Stimulated activated CD4-positive, alpha-beta T cell treated with anti-CD3 and anti-CD28 coated beads, TNF-alpha, amount 100 ng/mL, for 4 hours (primary cell): ENCODE measurements around the gene OPCML.

Experiments
- DNase-seq, 3 experiments: peaks; one replicate each; pipeline ENCODE4 v3.0.0-alpha.2; 2020; ENCODE audit warnings: low read depth in 3 of 3

The OPCML gene

DNA sequence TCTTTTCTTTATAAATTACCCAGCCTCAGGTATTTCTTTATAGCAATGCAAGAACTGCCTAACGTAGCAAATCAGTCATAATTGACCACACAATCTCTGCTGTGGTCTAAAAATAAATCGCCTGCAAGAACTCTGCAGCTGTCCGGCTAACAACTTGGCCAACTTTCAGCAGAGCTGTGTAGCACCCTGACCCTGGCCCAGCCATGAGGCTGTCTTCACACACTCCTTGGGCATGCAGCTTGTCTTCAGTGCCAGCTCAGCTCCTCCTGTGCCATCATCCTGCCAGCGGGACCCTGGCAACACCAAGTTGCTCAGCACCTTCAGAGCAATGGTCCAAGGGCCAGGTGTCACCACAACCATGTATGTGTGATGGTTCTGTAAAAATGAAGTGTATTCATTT, 355.6 kb downstream of the OPCML start:
- no peak for DNase-seq

GRCh38 chr11:133175103-133175502, 357.2 kb downstream of the OPCML start:
- DNase-seq: no peak

- DNase-seq: no peak
Observed at GRCh38 chr11:133173810-133174412, 358.4 kb downstream of the OPCML start.

- DNase-seq: no peak
Observed at GRCh38 chr11:133172349-133172748, 360.0 kb downstream of the OPCML start.

DNA sequence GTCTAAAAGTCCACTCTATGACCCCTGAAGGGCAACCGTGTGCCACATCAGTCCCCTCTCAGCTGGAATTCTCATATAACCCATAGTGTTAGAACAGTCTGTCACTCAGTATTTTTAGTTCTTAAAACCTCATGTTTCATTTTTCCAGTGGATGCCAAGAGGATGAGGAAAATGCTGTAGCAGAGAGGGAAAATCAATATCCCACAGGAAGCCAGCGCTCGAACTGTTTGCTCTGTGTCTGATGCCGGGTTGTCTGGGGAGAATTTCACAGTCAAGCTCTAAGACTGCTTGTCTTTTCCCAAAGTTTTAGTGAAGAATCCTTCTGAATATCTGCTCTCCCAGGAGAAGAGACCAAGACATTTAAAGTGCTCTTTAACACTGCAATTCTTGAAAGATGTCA, 360.9 kb downstream of the OPCML start:
- DNase-seq: no peak

DNA sequence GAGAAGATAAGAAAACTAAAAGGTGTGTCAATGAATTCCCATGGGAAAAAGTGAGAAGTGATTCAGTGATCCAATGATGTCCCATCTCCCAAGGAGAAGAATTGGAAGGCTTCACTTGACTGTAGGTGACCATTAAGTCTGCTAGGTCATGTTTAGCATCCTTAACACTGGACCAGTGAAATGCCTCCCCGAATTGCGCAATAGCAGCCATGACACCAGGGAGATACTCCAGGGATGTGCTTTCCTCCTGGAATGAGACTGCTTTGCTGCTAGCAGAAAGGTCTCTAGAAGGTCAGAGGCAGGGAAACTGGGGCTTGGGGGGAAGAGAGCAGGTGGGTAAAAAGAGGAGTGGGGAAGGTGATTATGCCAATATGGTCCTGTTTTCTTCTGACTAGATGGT, 364.3 kb downstream of the OPCML start:
- no peak for DNase-seq

- DNase-seq: no peak
Observed at GRCh38 chr11:133166662-133167061, 365.6 kb downstream of the OPCML start.

- DNase-seq: no peak
Observed at GRCh38 chr11:133164986-133165385, 367.3 kb downstream of the OPCML start.

DNA sequence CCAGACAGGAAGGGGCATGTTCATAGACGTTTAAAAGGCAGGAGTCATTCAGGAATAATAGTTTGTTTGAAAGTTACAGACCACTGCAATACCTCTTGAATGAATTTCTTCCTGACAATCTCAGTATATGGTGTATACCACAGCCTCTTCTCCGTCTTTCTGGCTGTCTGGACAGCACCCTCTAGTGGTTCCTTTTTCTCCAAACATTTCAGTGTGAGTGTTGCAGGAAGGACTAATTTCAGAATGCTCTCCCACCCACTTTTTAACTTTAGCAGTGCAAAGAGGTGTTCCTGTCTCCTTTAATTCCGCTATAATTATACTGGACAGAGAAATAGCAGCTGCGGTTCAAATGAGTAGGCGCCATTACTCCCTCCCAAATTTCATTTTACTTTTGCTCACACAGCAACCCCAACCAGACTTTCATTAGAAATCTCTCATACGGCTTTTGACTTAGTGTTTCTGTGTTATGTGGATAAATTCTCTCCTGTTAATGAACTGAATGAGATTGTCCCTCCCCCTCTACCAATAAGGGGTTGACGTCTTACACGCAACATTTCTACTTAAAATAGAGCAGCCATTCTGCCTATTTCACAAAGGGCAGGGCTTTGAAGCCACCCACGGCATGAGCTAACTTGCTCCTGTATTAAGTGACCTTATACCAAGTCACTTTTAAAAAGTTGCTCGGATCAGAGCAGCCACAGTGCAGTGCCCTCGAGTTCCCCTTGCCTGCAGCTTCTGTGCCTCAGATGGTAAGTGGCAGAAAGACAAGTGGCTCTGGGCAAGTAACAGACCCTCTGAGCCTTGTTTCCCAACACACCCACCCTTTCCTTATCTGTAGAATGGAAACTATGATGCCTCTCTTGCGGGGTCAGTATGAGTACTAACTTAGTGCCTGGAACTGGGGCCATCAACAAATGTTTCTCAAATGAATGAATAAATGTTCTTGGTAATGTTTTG, 368.6 kb downstream of the OPCML start:
- DNase-seq: no peak

- DNase-seq: no peak
Observed at GRCh38 chr11:133162227-133162626, 370.1 kb downstream of the OPCML start.

DNA sequence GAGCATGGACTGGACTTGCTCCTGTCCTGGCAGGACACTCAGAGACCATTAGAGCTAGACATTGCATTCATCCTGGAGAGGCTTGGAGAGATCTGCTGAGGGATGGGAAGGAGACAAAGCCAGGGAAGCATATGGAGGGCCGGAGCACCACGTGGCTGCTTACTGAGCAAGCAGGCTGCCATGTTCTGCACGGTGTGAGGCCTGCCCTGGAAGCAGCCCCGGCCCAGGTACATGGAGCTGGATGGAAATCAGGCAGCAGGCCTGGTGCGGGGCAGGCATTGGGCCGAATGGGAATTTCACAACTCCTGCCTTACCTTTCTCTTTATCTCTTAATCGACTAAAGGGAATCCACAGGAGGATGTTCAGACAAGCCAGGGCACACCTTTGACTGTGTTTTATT, 371.5 kb downstream of the OPCML start:
- no peak for DNase-seq

- no peak for DNase-seq
Observed at GRCh38 chr11:133156986-133157745, 375.1 kb downstream of the OPCML start.

DNA sequence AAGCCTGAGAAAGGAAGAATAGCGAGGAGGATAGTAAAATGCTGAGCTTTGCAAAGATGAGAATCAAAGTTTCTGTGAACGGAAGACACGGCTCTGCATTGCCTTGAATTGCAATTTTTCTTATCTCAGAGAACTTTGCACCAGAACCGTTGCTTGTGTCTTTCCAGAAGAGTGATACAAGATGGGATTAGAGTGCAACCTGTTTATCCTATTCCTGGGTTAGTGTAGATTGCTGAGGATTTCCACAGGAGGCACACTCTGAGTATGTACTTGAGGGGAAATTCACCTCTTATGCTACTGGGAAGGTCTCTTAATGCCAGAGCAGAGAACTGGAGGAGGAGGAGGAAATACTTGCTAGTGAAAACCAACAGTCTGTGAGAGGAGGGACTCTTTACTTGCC, 377.5 kb downstream of the OPCML start:
- no peak for DNase-seq

- no peak for DNase-seq
Observed at GRCh38 chr11:133154076-133154475, 378.2 kb downstream of the OPCML start.

DNA sequence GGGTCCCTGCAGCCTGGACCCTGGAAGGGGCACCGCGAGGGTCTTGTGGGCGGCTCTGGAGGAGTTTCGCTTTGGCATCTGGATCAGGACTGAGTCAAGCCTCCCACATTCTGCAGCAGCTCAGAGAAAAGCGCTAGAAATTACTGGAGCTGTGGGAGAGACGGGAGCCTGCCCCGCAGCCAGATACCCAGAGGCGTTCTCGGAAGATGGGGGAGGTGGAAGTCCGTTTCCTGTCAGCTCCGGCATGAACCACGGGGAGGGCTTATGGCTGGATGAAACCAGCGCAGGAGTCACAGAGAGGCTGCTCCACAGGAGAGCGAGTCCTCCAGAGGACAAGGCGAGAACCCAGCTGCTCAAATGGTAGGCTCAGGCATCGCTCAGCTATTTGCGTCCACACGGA, 379.3 kb downstream of the OPCML start:
- DNase-seq: no peak

DNA sequence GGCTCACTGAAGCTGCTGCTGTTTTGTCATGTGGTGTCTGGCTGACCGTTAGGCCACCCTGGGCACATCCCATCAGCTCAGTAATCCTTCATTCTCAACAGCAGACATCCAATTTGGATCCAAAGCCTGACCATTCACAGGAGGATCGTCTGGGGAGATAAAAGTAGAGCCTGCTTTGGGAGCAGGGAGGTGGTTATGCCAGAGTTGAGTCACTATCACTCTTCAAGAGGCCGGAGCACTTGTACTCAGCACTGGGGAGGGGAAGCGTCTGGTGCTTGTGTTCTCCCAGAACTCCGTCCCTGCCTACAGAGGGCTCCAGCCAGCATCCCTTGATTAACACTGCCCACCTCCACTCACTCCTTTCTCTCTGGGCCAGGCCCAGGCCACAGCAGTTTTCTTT, 382.6 kb downstream of the OPCML start:
- DNase-seq: no peak

- no peak for DNase-seq
Observed at GRCh38 chr11:133147625-133148024, 384.7 kb downstream of the OPCML start.

DNA sequence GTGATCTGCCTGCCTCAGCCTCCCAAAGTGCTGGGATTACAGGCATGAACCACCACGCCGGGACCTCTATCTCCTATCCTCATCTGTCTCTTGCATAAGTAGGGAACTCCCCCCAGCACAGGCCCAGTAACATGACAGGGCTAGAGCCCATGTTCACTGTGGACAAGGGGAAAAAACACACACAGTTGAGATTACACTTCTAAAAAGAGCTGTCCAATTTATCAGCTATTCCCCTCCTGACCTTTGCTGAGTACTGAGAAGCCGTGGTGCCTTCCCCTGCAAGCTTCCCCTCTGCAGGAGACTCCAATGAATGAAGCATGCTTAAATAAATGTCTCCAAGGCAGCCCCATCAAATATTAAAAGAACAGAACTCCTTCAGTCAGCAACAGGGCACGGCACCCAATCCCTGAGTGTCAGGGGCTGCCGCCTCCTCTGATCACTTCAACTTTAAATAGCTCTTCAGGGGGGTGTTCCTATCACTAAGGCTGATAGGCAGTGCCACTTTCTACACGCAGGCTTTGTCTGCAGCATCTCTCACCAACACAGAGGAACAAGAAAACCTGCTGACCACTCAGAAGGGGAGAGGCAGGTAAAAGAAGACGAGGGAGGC, 385.5 kb downstream of the OPCML start:
- no peak for DNase-seq

GRCh38 chr11:133137939-133138338, 394.4 kb downstream of the OPCML start:
- DNase-seq: no peak

DNA sequence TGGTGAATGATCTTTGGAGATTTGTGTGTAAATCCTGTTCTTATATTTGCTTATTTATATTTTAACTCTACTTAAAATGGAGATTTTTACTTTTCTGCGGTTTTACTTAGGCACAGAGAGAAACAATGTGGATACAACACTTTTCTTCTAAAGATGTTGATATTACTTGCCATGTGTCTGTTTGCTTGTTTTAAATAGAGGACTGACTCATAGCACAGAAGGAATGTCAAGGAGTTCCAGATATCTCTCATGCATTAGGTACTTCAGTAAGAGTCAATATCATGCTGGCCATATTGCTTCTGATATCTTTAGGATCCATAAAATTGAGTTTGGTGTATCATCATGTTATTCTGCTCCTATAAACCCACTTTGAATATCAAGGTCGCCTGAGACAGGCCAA, 395.0 kb downstream of the OPCML start:
- DNase-seq: no peak

DNA sequence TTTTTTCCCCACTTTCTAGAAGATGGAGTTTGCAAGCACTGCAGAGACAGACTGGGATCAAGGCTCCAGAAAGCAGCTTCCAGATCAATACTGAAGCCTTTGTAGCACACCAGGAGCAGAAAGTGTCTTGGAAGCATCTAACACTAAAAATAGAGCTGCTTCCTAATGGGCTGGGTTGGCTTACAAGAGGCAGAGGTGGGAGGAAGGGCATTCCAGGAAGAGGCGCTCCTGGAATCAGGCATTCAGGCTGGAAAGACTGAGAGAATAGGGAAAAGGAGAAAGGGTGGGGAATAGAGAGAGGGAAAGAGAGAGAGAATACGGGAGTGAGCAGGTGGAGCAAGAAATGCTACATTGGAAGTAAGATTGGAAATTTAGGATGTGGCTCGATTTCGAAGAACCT, 395.9 kb downstream of the OPCML start:
- DNase-seq: no peak
